Natural killer cell (primary cell): ENCODE data around the gene NFATC4. TPM values are rescaled to one million over a fixed set of nuclear protein-coding genes. Genes with fewer than 3 reads are reported as not detected.

Experiments used
- ATAC-seq, 3 donors: fragments of 150-1000 bp in 2 of 3; fragments of 200-7000 bp in 1 of 3; cut with Tn5 transposase; 1 replicate in 1 of 3; 2 replicates in 2 of 3; pipeline ENCODE4 v1.10.0; 2021; ENCODE audit warnings: mild to moderate bottlenecking in 2 of 3, moderate library complexity in 2 of 3
- DNase-seq, 2 donors: peaks; one replicate each; pipeline versions ENCODE4 v3.0.0 to v3.0.0-alpha.2; 2013 to 2021; ENCODE audit warnings: mixed read lengths in 1 of 2
- H3K27ac ChIP-seq: one replicate; pipeline ENCODE4 v1.5.1; 2013; ENCODE audit warnings: mild to moderate bottlenecking, low read length
- H3K27me3 ChIP-seq: one replicate; pipeline ENCODE4 v1.6.1; 2013; ENCODE audit warnings: low read length; ENCODE audit not compliant: control insufficient read depth, insufficient read depth
- H3K36me3 ChIP-seq: one replicate; pipeline ENCODE4 v1.6.1; 2013; ENCODE audit warnings: low read length; ENCODE audit not compliant: control insufficient read depth, insufficient read depth
- H3K4me1 ChIP-seq: one replicate; pipeline ENCODE4 v1.6.1; 2013; ENCODE audit warnings: low read length; ENCODE audit not compliant: control insufficient read depth, insufficient read depth
- H3K4me3 ChIP-seq: one replicate; pipeline ENCODE4 v1.5.1; 2013; ENCODE audit warnings: low read length
- H3K9me3 ChIP-seq: one replicate; pipeline ENCODE4 v1.6.1; 2013; ENCODE audit warnings: low read length; ENCODE audit not compliant: control insufficient read depth, insufficient read depth
- H3K27ac Mint-ChIP-seq, 2 donors: one replicate each; pipeline ENCODE4 v1.8.0; 2022; ENCODE audit warnings: mild to moderate bottlenecking in 2 of 2, mixed read lengths in 2 of 2, moderate library complexity in 1 of 2
- H3K27me3 Mint-ChIP-seq, 2 donors: one replicate each; pipeline ENCODE4 v1.8.0; 2022; ENCODE audit warnings: low read depth in 2 of 2, mixed read lengths in 2 of 2
- H3K36me3 Mint-ChIP-seq: one replicate; pipeline ENCODE4 v1.8.0; 2022; ENCODE audit warnings: mixed read lengths
- H3K4me1 Mint-ChIP-seq, 2 donors: one replicate each; pipeline ENCODE4 v1.8.0; 2022; ENCODE audit warnings: mixed read lengths in 2 of 2
- H3K4me3 Mint-ChIP-seq: one replicate; pipeline ENCODE4 v1.8.0; 2022; ENCODE audit warnings: mild to moderate bottlenecking, moderate library complexity, mixed read lengths
- H3K9me3 Mint-ChIP-seq, 2 donors: one replicate each; pipeline ENCODE4 v1.8.0; 2022; ENCODE audit warnings: mixed read lengths in 2 of 2
- CTCF ChIP-seq: fragments of 200-600 bp; IDR thresholded peaks from one replicate; pipeline ENCODE4 v1.8.0; 2022; ENCODE audit warnings: antibody characterized with exemption
- WGBS: methylation state at CpG from one replicate; pipeline ENCODE4 v1.1.7; 2013; ENCODE audit warnings: missing lambda C conversion rate; ENCODE audit not compliant: insufficient coverage; 5-methylcytosine and 5-hydroxymethylcytosine counted together
- intact Hi-C: fragments of 100-400 bp; cut with micrococcal nuclease; formaldehyde crosslinking; loops from one replicate; pipeline ENCODE4 v1.14.2; 2022
- total RNA-seq, 4 donors: library from RNA; stranded (reverse); fragments of 120-200 nt in 1 of 4; gene quantifications; one replicate each; pipeline versions ENCODE4 v1.2.3 to v1.2.4, GENCODE V29; 2013 to 2022

Gene NFATC4
- total RNA-seq, 3 donors from 2014 or later (not counting 1 experiment from before 2014, with no cell fraction given): not detected

GRCh38 chr14:24397639-24398292 is 29.8 kb downstream of the NFATC4 start:
- Mint-ChIP-seq H3K4me3 (peak overlapping the region; percentile 55), H3K27ac (no peak overlapping the region), H3K4me1 (peaks cover 6 to 15% of the 10 kb centered on the region in 2 donors), H3K36me3 (no peaks in the 10 kb centered on the region), H3K9me3 (no peaks in the 10 kb centered on the region), H3K27me3 (peaks cover 9 to 18% of the 10 kb centered on the region in 2 donors)
- Histone ChIP-seq H3K27ac (no peak overlapping the region), H3K4me1 (peaks cover 9% of the 10 kb centered on the region), H3K27me3 (peaks cover 9% of the 10 kb centered on the region), H3K36me3 (no peaks in the 10 kb centered on the region), H3K4me3 (no peak overlapping the region), H3K9me3 (no peaks in the 10 kb centered on the region)
- ATAC-seq: no peak
- DNase-seq: no peak
- WGBS: 85% methylated on average over 6 of the region's 6 CpGs
- TF ChIP-seq CTCF: no peak
- intact Hi-C loops: no loop called here

- H3K4me3 Mint-ChIP-seq: no peak overlapping the region
- H3K4me1 Mint-ChIP-seq: peaks cover 6 to 15% of the 10 kb centered on the region in 2 donors
- H3K36me3 Mint-ChIP-seq: no peaks in the 10 kb centered on the region
- TF ChIP-seq CTCF: no peak
- H3K27ac Mint-ChIP-seq: no peak overlapping the region
- 73% methylated on average over 3 of the region's 7 CpGs for WGBS
- no peak overlapping the region for H3K27ac ChIP-seq
- DNase-seq (no peak), ATAC-seq (no peak)
- H3K27me3 ChIP-seq: peaks cover 9% of the 10 kb centered on the region
- no peak overlapping the region for H3K4me3 ChIP-seq
- intact Hi-C loops: no loop called here
- H3K9me3 Mint-ChIP-seq: no peaks in the 10 kb centered on the region
- no peaks in the 10 kb centered on the region for H3K9me3 ChIP-seq
- no peaks in the 10 kb centered on the region for H3K36me3 ChIP-seq
- H3K4me1 ChIP-seq: peaks cover 9% of the 10 kb centered on the region
- peaks cover 12 to 21% of the 10 kb centered on the region in 2 donors for H3K27me3 Mint-ChIP-seq
Measured at GRCh38 chr14:24398293-24398652, 30.3 kb downstream of the NFATC4 start.

GRCh38 chr14:24398653-24399446 is 30.9 kb downstream of the NFATC4 start, which contains the start of gene NYNRIN:
TSS of gene NYNRIN (plus strand) at chr14:24399003. CDS start at chr14:24399247, 244 bp downstream.
- Mint-ChIP-seq H3K9me3 (no peaks in the 10 kb centered on the region), H3K27me3 (peaks cover 18 to 24% of the 10 kb centered on the region in 2 donors), H3K27ac (peak within 1 kb of the TSS in 1 of 2 donors; percentile 51), H3K4me3 (peak within 1 kb of the TSS; percentile 75), H3K36me3 (no peaks in the 10 kb centered on the region), H3K4me1 (peaks cover 6 to 15% of the 10 kb centered on the region in 2 donors)
- intact Hi-C loops: no loop called here
- H3K4me3 ChIP-seq: peak within 1 kb of the TSS; percentile 26
- DNase-seq (peak in 1 of 2 donors; percentile 53), ATAC-seq (peak; percentile 61 to 92 (median 88))
- H3K27me3 ChIP-seq: peaks cover 9% of the 10 kb centered on the region
- H3K9me3 ChIP-seq: no peaks in the 10 kb centered on the region
- no peak within 1 kb of the TSS for H3K27ac ChIP-seq
- 5% methylated on average over 50 of the region's 57 CpGs for WGBS
- no peak for TF ChIP-seq CTCF
- H3K4me1 ChIP-seq: peaks cover 9% of the 10 kb centered on the region
- no peaks in the 10 kb centered on the region for H3K36me3 ChIP-seq
